ENCODE data around the gene CDK16. TPM values are rescaled to one million over a fixed set of nuclear protein-coding genes. Genes with fewer than 3 reads are reported as not detected.

The CDK16 gene
- total RNA-seq, 1 donor from 2014 or later: 49.0 TPM

- intact Hi-C loops (cut with micrococcal nuclease): no loop called here
- no peaks in the 10 kb centered on the region for H3K9me3 Mint-ChIP-seq
- ChIA-PET POLR2A (no interaction called here), CTCF (no interaction called here)
- TF ChIP-seq CTCF (IDR thresholded peaks at IDR 0.05): no peak
- DNase-seq: no peak
- peaks cover 15% of the 10 kb centered on the region for H3K4me1 Mint-ChIP-seq
- H3K27ac Mint-ChIP-seq: no peak overlapping the region
- no peak for ATAC-seq (ENCODE audit: low read depth)
- peaks cover 78% of the 10 kb centered on the region for H3K36me3 Mint-ChIP-seq (ENCODE audit: low read depth)
- no peaks in the 10 kb centered on the region for H3K27me3 Mint-ChIP-seq
- no peak overlapping the region for H3K4me3 Mint-ChIP-seq
These were observed 5.8 kb upstream of the CDK16 start for GRCh38 chrX:47212381-47213293.

GRCh38 chrX:47214435-47215077, 3.9 kb upstream of the CDK16 start:
- peaks cover 21% of the 10 kb centered on the region for H3K4me1 Mint-ChIP-seq
- H3K27ac Mint-ChIP-seq: no peak overlapping the region
- TF ChIP-seq CTCF (IDR thresholded peaks at IDR 0.05): no peak
- no peak for ATAC-seq (ENCODE audit: low read depth)
- POLR2A ChIA-PET: no interaction called here
- peaks cover 74% of the 10 kb centered on the region for H3K36me3 Mint-ChIP-seq (ENCODE audit: low read depth)
- no peaks in the 10 kb centered on the region for H3K9me3 Mint-ChIP-seq
- CTCF ChIA-PET: no interaction called here
- H3K27me3 Mint-ChIP-seq: no peaks in the 10 kb centered on the region
- no peak overlapping the region for H3K4me3 Mint-ChIP-seq
- DNase-seq: no peak
- intact Hi-C loops (cut with micrococcal nuclease): loop anchor here (5.0 kb wide), 1 partner anchor 438 kb away; the partner anchor contains the start of gene ELK1

- no peak for TF ChIP-seq CTCF (IDR thresholded peaks at IDR 0.05)
- no peak for DNase-seq
- POLR2A ChIA-PET: interaction anchor here (1.0 kb wide), 1 partner anchor 18 kb away, joined by 5 read pairs; the partner anchor contains the start of gene USP11
These were observed 3.1 kb upstream of the CDK16 start for GRCh38 chrX:47215291-47215900.

GRCh38 chrX:47216393-47216925, 2.0 kb upstream of the CDK16 start:
- H3K4me1 Mint-ChIP-seq: peaks cover 38% of the 10 kb centered on the region
- no peak for TF ChIP-seq CTCF (IDR thresholded peaks at IDR 0.05)
- peak overlapping the region; percentile 99 for H3K27ac Mint-ChIP-seq
- intact Hi-C loops (cut with micrococcal nuclease): loop anchor here (5.0 kb wide), 1 partner anchor 436 kb away; the partner anchor contains the start of gene ELK1
- ATAC-seq (ENCODE audit: low read depth) (no peak), DNase-seq (no peak)
- ChIA-PET POLR2A (interaction anchor here (0.7 to 3.0 kb wide), 4 partner anchors 16 to 307 kb away, joined by 3 to 20 read pairs (median 4); partner anchors contain the start of gene USP11), CTCF (no interaction called here)
- H3K36me3 Mint-ChIP-seq (ENCODE audit: low read depth): peaks cover 60% of the 10 kb centered on the region
- H3K9me3 Mint-ChIP-seq: no peaks in the 10 kb centered on the region
- no peak overlapping the region for H3K4me3 Mint-ChIP-seq
- H3K27me3 Mint-ChIP-seq: no peaks in the 10 kb centered on the region

More at GRCh38 chrX:47215291-47215900, 3.1 kb upstream of the CDK16 start:
- Mint-ChIP-seq H3K9me3 (no peaks in the 10 kb centered on the region), H3K4me1 (peaks cover 29% of the 10 kb centered on the region), H3K36me3 (ENCODE audit: low read depth) (peaks cover 70% of the 10 kb centered on the region), H3K27ac (no peak overlapping the region), H3K27me3 (no peaks in the 10 kb centered on the region), H3K4me3 (no peak overlapping the region)
- ATAC-seq (ENCODE audit: low read depth): no peak
- CTCF ChIA-PET: no interaction called here
- intact Hi-C loops (cut with micrococcal nuclease): loop anchor here (5.0 kb wide), 1 partner anchor 437 kb away; the partner anchor contains the start of gene ELK1

Measured in activated B cell treated with CpG ODN at 0.5 μM for 24 hours (primary cell).